B cell (primary cell): ENCODE results near the gene NELL2. TPM values are rescaled to one million over a fixed set of nuclear protein-coding genes. Genes with fewer than 3 reads are reported as not detected.

ENCODE experiments used
- ATAC-seq: fragments of 200-7000 bp; cut with Tn5 transposase; one replicate; pipeline ENCODE4 v1.10.0; 2021; ENCODE audit warnings: low read depth, mild to moderate bottlenecking, moderate number of reproducible peaks, moderate library complexity
- CTCF ChIA-PET: fragments of 350-600 bp; sonication (Branson Sonifier 250); formaldehyde crosslinking; loops from one replicate; lab custom pipeline; 2021; ENCODE audit warnings: antibody characterized with exemption, inconsistent platforms; lab: Charles Lee
- POLR2A ChIA-PET: fragments of 350-600 bp; sonication (Branson Sonifier 250); formaldehyde crosslinking; loops from one replicate; lab custom pipeline; 2021; ENCODE audit warnings: antibody characterized with exemption; lab: Charles Lee
- DNase-seq: peaks from one replicate; pipeline ENCODE4 v3.0.0; 2013
- H2AFZ ChIP-seq: 2 replicates; pipeline ENCODE4 v1.6.1; 2012; ENCODE audit warnings: mild to moderate bottlenecking, low read depth, low read length; ENCODE audit not compliant: insufficient read depth, poor library complexity, severe bottlenecking
- H3K27ac ChIP-seq, 2 donors: 1 replicate in 1 of 2; 2 replicates in 1 of 2; pipeline ENCODE4 v1.5.1; 2012 to 2013; ENCODE audit warnings: low read length in 2 of 2, mild to moderate bottlenecking in 2 of 2, moderate library complexity in 1 of 2
- H3K27me3 ChIP-seq, 4 experiments: fragments of 200-600 bp in 1 of 4; sonication (generic) in 1 of 4; replicated peaks in 1 of 4; 1 replicate in 2 of 4; 2 replicates in 2 of 4; pipeline versions ENCODE4 v1.6.1 to v1.7.0; 2013 to 2016; ENCODE audit warnings: low read length in 3 of 4, mild to moderate bottlenecking in 2 of 4, mixed read lengths in 1 of 4, moderate library complexity in 1 of 4; ENCODE audit not compliant: insufficient read depth in 4 of 4, control insufficient read depth in 3 of 4; ENCODE audit errors: control extremely low read depth in 1 of 4
- H3K36me3 ChIP-seq, 2 experiments: replicated peaks in 1 of 2; 1 replicate in 1 of 2; 2 replicates in 1 of 2; pipeline versions ENCODE4 v1.6.1 to v1.7.1; 2013; ENCODE audit warnings: low read length in 1 of 2; ENCODE audit not compliant: insufficient read depth in 2 of 2, control insufficient read depth in 1 of 2; ENCODE audit errors: control extremely low read depth in 1 of 2, extremely low read depth in 1 of 2
- H3K4me1 ChIP-seq, 2 donors: fragments of 200-600 bp in 1 of 2; sonication (generic) in 1 of 2; 1 replicate in 1 of 2; 2 replicates in 1 of 2; pipeline versions ENCODE4 v1.5.1 to v1.6.1; 2013 to 2017; ENCODE audit warnings: low read length in 2 of 2; ENCODE audit not compliant: control insufficient read depth in 2 of 2, insufficient read depth in 2 of 2
- H3K4me2 ChIP-seq: replicated peaks from 2 replicates; pipeline ENCODE3; 2012; ENCODE audit warnings: mild to moderate bottlenecking, low read depth, low read length; ENCODE audit not compliant: poor library complexity, severe bottlenecking
- H3K4me3 ChIP-seq, 5 experiments: fragments of 200-600 bp in 1 of 5; sonication (generic) in 1 of 5; 1 replicate in 3 of 5; 2 replicates in 2 of 5; pipeline versions ENCODE4 v1.5.1 to v1.7.0; 2011 to 2016; ENCODE audit warnings: low read length in 4 of 5, mild to moderate bottlenecking in 4 of 5, low read depth in 2 of 5, control low read depth in 1 of 5, moderate library complexity in 1 of 5; ENCODE audit not compliant: insufficient read depth in 1 of 5; ENCODE audit errors: control extremely low read depth in 1 of 5, extremely low read depth in 1 of 5
- H3K79me2 ChIP-seq: fragments of 200-600 bp; sonication (generic); one replicate; pipeline ENCODE4 v1.6.0; 2016; ENCODE audit warnings: low read length; ENCODE audit not compliant: control insufficient read depth, insufficient read depth
- H3K9ac ChIP-seq: fragments of 200-600 bp; sonication (generic); 2 replicates; pipeline ENCODE4 v1.6.1; 2017; ENCODE audit warnings: mild to moderate bottlenecking, low read length, moderate library complexity
- H3K9me3 ChIP-seq, 3 donors: one replicate each; pipeline versions ENCODE4 v1.6.1 to v1.7.1; 2013; ENCODE audit warnings: low read length in 2 of 3; ENCODE audit not compliant: control insufficient read depth in 2 of 3, insufficient read depth in 1 of 3; ENCODE audit errors: control extremely low read depth in 1 of 3
- H4K20me1 ChIP-seq: 2 replicates; pipeline ENCODE4 v1.6.0; 2012; ENCODE audit warnings: mild to moderate bottlenecking, low read length; ENCODE audit not compliant: insufficient read depth, control insufficient read depth, poor library complexity, severe bottlenecking
- H3K27ac Mint-ChIP-seq: one replicate; pipeline ENCODE4 v1.8.0; 2021; ENCODE audit warnings: mixed read lengths
- H3K27me3 Mint-ChIP-seq: one replicate; pipeline ENCODE4 v1.8.0; 2021; ENCODE audit warnings: mixed read lengths
- H3K4me1 Mint-ChIP-seq: one replicate; pipeline ENCODE4 v1.8.0; 2021; ENCODE audit warnings: mixed read lengths
- H3K4me3 Mint-ChIP-seq: one replicate; pipeline ENCODE4 v1.8.0; 2021; ENCODE audit warnings: mixed read lengths
- H3K9me3 Mint-ChIP-seq: one replicate; pipeline ENCODE4 v1.8.0; 2022; ENCODE audit warnings: mixed read lengths; ENCODE audit not compliant: insufficient read depth
- EZH2 ChIP-seq: IDR thresholded peaks from 2 replicates; pipeline ENCODE4 v1.6.1; 2012; ENCODE audit warnings: borderline replicate concordance, low read depth, mild to moderate bottlenecking, moderate library complexity, low read length; ENCODE audit not compliant: insufficient read depth, poor library complexity, severe bottlenecking
- WGBS: methylation state at CpG from one replicate; pipeline ENCODE4 v1.1.5; 2013; ENCODE audit warnings: missing lambda C conversion rate; ENCODE audit not compliant: insufficient coverage; 5-methylcytosine and 5-hydroxymethylcytosine counted together
- intact Hi-C: fragments of 100-400 bp; cut with micrococcal nuclease; formaldehyde crosslinking; loops from one replicate; pipeline ENCODE4 v1.10.0; 2022
- polyA plus RNA-seq: library from polyadenylated mRNA; depleted of rRNA; stranded (reverse); fragments of >200 nt; gene quantifications from 2 replicates; pipeline ENCODE4 v1.2.3, GENCODE V29; 2012
- total RNA-seq, 2 donors: library from RNA; stranded (reverse); fragments of 120-200 nt in 1 of 2; gene quantifications; 1 replicate in 1 of 2; 2 replicates in 1 of 2; pipeline versions ENCODE4 v1.2.3 to v1.2.4, GENCODE V29; 2013 to 2022
- TF ChIP-seq, protein P1 (sequence below): fragments of 200-600 bp; IDR thresholded peaks from one replicate; pipeline ENCODE4 v1.8.0; 2022; ENCODE audit warnings: antibody characterized with exemption, mild to moderate bottlenecking

Gene NELL2
- total and polyA plus RNA-seq, 2 donors (not counting 1 experiment from before 2014, with no cell fraction given), result 0.22 TPM; not detected in 1

DNA sequence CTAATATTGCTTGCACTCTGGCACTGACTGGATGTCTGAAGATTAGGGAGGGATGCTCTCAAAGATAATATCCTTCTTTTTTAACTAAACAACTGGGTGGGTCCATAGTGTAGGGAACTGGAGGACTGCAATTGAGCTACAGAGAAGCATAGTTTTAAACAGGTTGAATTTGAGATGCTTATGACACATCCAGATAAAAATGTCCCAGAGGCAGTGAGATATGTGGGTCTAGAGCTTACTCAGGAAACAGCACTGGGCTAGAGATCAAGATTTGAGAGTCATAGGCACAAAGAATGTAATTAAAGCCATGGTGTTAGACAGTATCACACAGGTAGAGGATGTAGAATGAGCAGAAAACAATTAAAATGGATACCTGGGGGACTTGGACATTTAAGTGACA lies 198.4 kb downstream of the NELL2 start:
- ATAC-seq (no peak), DNase-seq (no peak)

DNA sequence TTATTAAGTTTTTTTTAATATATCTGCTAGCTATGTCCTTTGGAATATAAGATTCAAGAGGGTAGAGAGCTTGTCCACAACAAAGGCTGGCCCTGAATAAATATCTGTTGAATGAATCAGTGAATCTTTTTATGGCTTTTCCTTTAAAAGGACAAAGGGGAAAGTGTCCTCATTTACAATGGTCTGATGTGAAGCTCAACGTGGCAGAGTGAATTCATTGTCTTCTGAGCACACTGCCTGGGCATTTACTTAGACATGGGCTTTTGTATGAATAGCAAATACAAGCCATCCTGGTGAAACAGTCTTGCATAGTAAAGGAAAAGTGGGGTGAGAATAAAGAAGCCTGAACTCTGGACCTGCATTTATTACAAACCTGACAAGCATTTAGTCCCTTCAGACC lies 201.2 kb downstream of the NELL2 start:
- Histone ChIP-seq H3K27ac (no peak overlapping the region), H4K20me1 (no peaks in the 10 kb centered on the region), H3K4me1 (no peaks in the 10 kb centered on the region), H3K9ac (no peak overlapping the region), H3K9me3 (peaks cover 0 to 1% (median under 1%) of the 10 kb centered on the region in 3 donors), H2AFZ (no peak overlapping the region), H3K27me3 (no peaks in the 10 kb centered on the region), H3K36me3 (no peaks in the 10 kb centered on the region), H3K4me3 (no peak overlapping the region), H3K4me2 (no peak overlapping the region), H3K79me2 (no peaks in the 10 kb centered on the region)
- no peak overlapping the region for H3K4me3 Mint-ChIP-seq
- ChIA-PET CTCF (no interaction called here), POLR2A (no interaction called here)
- no peaks in the 10 kb centered on the region for H3K27me3 Mint-ChIP-seq
- H3K4me1 Mint-ChIP-seq, result no peaks in the 10 kb centered on the region
- H3K27ac Mint-ChIP-seq, result no peak overlapping the region
- intact Hi-C loops, result no loop called here
- TF ChIP-seq, protein P1, sequence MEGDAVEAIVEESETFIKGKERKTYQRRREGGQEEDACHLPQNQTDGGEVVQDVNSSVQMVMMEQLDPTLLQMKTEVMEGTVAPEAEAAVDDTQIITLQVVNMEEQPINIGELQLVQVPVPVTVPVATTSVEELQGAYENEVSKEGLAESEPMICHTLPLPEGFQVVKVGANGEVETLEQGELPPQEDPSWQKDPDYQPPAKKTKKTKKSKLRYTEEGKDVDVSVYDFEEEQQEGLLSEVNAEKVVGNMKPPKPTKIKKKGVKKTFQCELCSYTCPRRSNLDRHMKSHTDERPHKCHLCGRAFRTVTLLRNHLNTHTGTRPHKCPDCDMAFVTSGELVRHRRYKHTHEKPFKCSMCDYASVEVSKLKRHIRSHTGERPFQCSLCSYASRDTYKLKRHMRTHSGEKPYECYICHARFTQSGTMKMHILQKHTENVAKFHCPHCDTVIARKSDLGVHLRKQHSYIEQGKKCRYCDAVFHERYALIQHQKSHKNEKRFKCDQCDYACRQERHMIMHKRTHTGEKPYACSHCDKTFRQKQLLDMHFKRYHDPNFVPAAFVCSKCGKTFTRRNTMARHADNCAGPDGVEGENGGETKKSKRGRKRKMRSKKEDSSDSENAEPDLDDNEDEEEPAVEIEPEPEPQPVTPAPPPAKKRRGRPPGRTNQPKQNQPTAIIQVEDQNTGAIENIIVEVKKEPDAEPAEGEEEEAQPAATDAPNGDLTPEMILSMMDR, result no peak
- no peak for TF ChIP-seq EZH2
- 22% methylated on average over 1 of the region's 1 CpG for WGBS
- DNase-seq, result no peak
- H3K9me3 Mint-ChIP-seq, result no peaks in the 10 kb centered on the region
- no peak for ATAC-seq

More for the DNA sequence above, 198.4 kb downstream of the NELL2 start:
- no peaks in the 10 kb centered on the region for H3K27me3 Mint-ChIP-seq
- Histone ChIP-seq H3K27me3 (no peaks in the 10 kb centered on the region), H3K36me3 (no peaks in the 10 kb centered on the region), H3K27ac (no peak overlapping the region), H4K20me1 (no peaks in the 10 kb centered on the region), H3K4me3 (no peak overlapping the region), H3K79me2 (no peaks in the 10 kb centered on the region), H3K4me2 (no peak overlapping the region), H3K9me3 (no peaks in the 10 kb centered on the region), H3K4me1 (no peaks in the 10 kb centered on the region), H2AFZ (no peak overlapping the region), H3K9ac (no peak overlapping the region)
- no peak overlapping the region for H3K27ac Mint-ChIP-seq
- ChIA-PET CTCF (no interaction called here), POLR2A (no interaction called here)
- TF ChIP-seq, protein P1, result no peak
- no peak for TF ChIP-seq EZH2
- intact Hi-C loops, result no loop called here
- H3K4me1 Mint-ChIP-seq, result no peaks in the 10 kb centered on the region
- no peak overlapping the region for H3K4me3 Mint-ChIP-seq
- H3K9me3 Mint-ChIP-seq, result no peaks in the 10 kb centered on the region
